Activated gamma-delta T cell treated with Interleukin-2 at 50 U/mL for 16 hours (primary cell): Measurements from ENCODE around the gene ZBTB38.
A peak's percentile ranks its signal among the peaks of the same experiment; 100 is the strongest.

ENCODE experiments used
- DNase-seq: peaks from one replicate; pipeline ENCODE4 v3.0.0-alpha.2; 2020

The ZBTB38 gene

DNA sequence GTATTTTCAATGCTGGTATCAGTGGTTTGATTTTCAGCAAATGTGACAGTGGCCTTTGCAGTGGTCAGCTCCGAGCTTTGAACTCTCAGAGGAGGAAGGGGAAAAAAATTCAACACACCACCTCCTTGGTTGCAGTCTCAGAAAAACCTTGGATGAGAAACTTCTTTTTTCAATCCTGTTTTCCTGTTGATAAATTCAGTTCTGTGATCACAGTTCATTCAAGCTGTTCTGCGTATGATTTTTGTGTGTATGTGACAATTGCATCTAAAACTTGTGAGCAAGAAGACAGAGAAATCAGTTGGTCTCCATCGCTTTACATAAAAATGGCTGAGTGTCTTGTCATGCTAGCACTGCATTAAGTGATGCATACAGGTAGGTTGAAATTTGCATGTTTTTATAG, 19.2 kb downstream of the ZBTB38 start:
- DNase-seq, result no peak

DNA sequence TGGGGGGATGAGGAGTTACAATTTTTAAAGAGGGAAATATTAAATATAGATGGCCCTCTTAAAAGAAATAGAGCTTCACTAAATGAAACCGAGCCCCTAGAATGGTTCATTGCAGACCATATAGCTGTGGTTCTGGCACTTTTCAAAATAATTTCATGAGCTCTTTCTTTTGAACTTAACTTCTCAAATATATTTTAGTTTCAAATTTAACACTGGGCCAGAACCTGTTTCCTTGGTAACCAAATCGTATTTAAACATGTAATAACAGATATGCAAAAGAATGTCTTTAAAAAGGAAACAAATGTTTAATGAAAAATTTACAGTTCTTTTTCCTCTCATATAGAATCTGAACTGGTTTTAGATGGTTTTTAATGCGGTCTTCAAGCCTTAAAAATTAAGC, 20.1 kb downstream of the ZBTB38 start:
- no peak for DNase-seq

DNA sequence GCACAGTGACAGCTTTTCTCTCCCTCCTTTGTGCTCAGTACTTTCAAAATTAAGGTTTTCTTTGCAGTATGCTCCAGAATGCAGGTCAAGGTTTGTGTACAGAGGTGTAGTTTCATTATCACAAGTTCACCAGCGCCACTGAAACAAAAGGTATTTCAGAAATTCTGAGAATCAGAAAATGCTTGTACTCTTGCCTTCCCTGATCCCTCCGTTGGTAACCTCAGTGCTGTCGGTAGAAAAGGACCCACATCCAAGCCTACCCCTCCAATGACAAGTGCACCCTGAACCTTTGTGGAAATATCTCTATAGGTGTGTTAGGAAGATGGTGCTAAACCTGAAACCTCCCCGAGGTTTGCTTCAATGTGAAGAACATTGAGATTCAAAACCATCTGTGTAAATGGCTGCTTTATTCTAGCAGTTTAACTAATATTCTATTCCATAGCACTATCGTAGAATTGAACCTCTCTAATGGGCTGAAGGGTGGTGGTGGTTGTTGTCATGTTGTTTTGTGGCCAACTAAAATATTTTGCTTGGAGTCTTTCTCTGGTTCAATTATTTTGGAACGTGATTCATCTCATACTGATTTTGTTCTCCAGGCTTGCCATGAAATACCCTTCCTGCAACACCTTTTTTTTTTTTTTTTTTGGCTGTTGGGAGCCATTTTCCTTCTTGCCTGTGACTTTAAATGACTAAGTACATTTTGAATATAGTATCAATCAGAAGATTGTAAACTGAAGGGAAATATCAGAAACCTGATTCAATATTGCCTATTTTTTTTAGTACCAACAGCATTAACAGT, 20.7 kb downstream of the ZBTB38 start:
- DNase-seq, result no peak

DNA sequence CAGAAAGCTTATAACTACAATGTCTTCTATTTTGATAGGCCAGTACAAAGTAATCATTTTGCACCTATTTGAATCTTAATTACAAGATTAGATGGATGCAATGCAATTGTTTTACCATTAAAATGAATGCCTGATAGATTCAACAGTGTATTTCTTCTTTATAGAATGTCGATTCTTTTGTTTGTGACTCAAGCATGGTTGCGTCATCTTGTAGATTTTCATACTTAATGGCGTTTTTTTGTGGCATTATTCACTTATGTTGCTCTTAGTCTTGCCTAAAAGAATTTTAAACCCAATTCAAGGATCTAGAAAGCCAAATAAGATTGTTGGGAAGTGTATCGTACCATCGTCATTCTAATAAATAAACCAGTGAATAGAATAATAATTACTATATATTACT, 21.4 kb downstream of the ZBTB38 start:
- no peak for DNase-seq

DNA sequence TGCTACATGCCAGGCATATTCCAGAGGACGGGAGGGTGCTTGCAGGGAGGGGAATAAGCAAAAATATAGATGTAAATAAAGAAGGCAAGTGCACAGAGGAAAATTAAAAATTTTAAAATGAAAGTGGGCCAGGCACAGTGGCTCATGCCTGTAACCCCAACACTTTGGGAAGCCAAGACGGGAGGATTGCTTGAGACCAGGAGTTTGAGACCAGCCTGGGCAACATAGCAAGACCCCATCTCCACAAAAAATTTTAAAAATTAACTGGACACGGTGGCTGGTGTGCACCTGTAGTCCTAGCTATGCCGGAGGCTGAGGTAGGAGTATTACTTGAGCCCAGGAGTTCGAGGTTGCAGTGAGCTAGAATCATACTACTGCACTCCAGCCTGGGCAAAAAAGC, 22.4 kb downstream of the ZBTB38 start:
- no peak for DNase-seq

- no peak for DNase-seq
These were observed 23.1 kb downstream of the ZBTB38 start for GRCh38 chr3:141391298-141391990.

GRCh38 chr3:141391991-141392316, 23.6 kb downstream of the ZBTB38 start:
- no peak for DNase-seq

DNA sequence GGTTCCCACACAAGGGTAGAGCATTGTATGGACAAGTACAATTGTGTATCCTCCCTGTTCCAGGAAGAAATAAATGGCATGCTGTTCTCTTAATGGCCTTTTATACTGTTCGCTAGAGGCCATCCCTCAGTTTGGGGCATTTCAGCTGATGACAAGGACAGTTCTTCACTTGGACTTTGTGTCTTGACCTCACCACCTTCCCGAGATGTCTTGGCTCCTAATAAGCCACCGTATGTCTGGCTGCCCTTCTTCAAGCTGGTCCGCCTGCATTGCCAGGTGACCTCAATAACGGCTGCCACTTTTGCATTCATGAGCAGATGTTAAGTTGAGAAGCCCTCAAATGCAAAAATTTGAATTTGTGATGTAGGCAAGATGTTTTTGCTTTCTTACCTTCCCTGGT, 24.1 kb downstream of the ZBTB38 start:
- no peak for DNase-seq

DNA sequence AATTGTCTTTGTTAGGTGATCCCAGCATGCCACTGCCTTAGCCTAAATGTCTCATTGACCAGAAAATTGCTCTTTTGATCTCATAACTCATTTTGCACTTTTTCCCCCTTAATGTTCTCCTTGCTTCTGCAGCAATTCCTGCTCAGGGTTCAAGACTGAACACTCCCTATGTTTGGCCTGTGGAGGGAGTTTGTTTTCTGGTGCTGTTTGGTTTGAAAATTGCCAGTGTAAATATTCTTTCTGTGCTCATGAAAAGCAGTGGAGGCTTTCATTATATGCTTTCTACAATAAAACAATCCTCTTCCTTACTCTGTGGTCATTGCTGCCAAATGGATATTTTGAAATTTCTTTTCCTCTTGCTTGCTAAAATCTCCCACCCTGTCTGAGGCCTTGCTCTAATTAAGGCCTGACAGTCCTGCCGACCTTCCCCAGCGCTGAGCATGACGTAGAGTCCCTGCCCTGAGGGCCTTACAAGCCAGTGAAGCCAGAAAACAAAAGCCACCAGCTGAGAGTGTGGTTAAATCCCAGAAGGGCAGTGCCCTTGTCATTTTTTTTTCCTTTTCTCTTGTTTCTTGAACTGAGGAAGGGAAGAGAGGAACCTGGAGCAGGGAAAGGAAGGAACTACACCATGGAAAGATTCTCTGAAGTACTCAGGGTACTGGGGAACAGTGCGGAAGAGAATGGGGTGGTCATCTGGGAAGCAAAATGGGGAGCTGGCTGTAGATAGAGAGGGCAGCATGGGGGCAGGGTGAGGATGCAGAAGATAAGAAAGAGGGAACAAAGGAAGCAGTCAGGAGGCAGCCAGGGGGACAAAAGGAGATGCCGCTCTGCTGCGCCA, 24.8 kb downstream of the ZBTB38 start:
- no peak for DNase-seq

DNA sequence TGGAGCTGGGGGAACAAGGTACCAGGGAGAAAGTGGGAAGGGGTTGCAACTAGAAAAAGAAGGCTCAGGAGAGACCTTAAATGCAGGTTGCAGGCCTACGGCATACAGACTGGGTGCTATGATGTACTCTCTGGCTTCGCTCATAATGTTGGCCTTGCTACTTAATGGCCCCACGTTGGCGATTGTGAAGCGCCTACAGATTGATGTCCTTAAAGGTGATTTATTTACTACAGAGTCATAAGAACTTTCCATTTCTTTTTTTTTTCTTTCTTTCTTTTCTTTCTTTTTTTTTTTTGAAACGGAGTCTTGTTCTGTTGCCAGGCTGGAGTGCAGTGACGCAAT, 25.4 kb downstream of the ZBTB38 start:
- no peak for DNase-seq

DNA sequence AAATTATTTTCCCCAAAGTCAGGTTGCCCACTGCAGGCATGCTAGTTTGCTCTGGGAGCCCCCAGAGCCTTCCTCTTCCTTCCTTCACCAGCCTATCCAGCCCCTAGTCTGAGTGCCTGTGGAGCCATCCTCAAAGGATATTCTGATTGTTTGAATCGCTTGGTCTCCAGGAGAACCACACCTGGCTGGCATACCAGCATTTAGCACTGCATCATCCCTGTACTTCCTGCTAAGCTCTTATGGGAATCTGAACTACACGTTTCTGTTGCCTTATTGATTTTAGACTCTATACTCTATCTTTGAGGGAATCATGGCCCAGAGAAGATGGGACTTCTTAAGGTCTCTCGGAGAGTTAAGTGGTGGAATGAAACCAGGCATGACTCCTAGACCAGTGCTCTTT, 26.3 kb downstream of the ZBTB38 start:
- no peak for DNase-seq

- DNase-seq, result no peak
These were observed 26.8 kb downstream of the ZBTB38 start for GRCh38 chr3:141395005-141395589.

DNA sequence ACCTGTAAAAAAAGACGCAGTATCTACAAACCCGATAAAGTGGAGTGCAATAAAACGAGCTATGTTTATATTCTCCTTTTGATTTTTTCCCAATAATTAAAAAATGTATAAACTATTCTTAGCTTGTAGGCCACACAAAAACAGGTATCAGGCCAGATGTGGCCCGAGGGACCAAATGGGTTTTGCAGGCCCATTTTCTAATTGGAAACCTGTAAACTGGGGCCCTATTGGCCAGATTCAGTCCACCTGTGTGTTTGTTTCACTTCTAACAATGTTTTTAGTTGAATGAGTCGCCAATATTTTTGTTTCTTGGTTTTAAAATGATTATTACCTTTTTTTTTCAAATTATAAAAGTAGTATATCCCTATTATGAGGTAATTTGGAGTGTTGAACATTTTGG, 29.7 kb downstream of the ZBTB38 start:
- DNase-seq, result no peak

DNA sequence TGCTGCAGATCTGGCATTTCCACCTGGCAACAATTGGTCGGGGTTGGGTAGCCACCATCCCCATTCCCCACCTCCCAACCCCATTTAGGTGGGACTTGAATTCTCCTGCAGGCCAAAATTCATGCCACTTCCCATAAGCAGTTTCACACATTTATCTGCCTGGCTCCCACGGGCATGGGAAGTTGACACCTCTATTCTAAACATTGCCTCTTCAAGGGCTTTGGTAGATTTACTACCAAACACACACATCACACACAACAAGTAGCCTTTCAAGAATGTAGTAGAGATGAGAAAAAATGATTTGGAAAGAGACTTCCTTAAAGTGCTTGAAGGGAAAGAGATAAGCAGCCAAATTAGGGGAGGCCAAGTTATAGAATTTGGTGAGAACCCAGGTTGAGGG, 30.9 kb downstream of the ZBTB38 start:
- no peak for DNase-seq

DNA sequence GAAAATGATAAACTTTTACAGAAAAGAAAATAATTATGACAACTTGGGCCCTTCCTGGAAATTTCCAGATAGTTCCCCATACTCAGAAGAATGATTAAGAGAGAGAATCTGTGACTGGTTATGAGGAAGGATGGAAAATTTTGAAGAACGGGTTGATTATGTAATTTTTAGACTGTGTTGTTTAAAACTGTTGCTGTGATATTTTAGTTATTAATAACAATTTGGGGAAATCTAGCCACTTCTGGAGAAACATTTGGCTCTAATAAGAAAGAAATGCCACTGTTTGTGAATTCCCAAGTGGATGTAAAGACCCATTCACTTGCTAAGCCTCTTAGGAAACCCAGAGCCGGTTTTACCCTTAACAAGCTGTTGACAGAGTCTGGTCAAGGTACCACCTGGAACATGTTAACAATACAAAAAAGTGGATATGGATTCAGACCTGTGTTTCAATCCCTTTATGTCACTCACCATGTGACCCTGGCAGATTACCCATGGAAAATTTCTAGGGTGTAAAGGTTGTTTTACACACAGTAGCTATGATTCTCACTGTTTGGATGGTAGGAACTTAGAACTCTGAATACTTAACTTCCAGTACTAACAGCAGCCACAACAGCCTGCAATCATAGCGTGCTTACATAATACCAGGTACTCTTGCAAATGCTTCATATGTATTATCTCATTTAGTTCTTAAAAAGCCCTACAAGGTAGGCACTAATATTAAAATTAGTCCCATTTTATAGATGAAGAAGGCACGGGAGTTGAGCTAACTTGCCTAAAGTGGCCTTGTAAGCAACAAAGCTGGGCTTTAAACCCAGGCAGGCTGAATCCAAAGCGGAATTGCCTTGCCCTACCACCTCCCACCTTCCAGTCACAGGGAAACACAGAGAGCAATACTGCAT, 32.0 kb downstream of the ZBTB38 start:
- DNase-seq, result no peak

- no peak for DNase-seq
These were observed 32.8 kb downstream of the ZBTB38 start for GRCh38 chr3:141401095-141401494.

DNA sequence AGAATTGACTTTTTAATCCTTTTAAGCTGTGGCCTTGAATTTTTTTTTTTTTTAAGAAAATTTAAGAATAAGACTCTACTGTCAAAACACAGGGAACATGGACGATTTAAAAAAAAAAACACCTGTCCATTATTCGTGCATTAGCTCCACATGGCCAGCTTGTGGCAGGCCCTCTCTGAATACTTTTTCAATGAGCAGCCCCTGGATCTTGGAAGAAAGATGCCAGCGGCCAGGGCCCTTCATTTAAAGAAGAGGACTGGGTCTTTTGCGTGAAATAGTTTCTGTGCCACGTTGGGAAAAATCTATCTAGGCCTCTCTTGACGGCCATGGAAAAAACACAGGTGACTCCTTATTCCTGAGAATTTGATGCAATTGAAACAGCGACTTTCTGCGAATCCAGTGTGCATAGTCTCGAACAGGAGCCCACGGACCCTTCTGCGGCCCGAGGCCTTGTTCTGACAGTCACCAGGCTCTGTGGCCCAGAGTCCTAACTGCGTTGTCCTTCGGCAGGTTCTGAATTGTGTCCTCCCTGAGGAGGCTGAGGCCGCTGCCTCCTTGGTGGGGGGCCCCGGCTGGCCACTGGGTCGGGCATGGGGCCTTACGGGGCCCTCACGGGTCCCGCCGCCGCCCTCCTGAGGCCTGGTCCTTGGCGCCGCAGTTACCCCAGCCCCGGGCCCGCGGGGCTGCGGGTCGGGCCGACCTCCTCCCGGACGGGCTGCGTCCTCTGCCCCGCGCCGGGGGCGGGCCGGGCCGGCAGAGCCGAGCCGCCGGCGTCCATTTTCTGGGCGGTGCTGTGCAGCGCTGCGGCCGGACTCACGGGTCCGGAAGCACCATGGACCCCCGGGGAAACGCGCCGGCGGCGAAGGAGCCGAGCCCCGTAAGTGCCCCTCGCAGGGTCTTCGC, 33.5 kb downstream of the ZBTB38 start:
- peak; percentile 55 for DNase-seq

DNA sequence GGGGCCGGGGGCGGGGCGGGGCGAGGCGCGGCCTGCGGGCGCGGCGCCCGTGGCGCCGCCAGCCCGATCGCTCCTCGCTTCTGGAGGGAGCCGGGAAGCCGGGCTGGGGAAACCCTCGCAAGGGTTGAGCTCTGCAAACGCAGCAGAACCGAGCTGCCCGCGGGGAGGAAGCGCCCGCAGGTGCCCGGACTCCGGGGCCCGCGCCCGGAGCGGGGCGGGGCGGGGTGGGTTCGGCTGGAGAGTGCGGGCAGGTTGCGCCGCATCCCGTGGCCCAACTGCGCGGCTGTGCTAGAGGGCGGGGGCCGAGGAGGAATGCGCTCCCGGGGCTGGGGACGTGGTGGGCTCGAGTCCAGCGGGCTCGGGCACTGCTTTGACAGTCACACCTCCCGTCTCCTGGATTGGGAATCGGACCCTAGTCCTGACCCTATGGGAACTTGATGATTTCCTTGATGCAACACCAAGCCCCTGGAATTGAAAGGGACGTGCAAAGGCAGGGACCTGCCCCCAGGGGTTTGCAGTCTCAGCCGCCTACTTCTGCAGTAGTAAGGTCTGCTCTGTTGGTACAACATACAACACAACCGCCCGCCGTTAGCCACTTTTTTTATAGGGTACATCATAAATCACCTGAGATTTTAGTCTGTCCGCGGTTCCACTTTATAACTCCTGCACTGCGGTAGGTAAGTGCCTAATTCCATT, 34.3 kb downstream of the ZBTB38 start:
- peak; percentile 47 for DNase-seq

DNA sequence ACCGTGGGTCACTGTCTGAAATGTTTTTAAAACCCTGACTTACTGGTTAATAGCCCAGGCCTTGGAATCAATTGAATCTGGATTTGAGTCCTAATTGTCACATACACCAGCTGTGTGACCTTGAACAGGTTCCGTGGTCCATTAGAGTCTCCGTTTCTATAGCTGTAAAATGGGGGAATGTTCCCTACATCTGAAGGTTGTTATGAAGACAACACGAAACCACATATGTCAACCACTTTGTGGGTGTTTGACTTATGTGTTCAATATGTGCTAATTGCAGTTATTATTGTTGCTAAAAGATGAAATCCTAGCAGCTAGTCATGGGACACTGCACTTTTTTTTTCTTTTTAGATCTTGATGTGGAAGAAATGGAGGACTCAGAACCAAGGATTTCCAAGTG, 35.3 kb downstream of the ZBTB38 start:
- DNase-seq, result no peak

DNA sequence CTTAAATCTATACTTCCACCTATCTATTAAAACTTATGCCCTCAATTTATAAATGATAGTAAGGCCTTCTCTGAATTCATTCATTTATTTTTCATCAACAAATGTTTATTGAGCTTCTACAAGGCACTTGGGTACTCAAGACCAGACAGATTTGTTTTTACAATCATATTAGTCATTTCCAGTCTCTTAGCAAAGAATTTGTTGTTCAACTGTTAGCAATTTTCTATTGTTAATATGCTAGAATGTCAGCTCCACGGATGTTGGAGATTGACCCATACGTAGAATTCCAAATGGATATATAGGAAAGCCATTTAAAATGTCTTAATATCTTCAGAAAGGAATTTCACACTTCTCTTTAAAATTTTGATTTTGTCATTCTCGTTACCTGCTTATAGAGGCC, 36.7 kb downstream of the ZBTB38 start:
- DNase-seq, result no peak

GRCh38 chr3:141405591-141405990, 37.3 kb downstream of the ZBTB38 start:
- DNase-seq, result no peak
